ENCODE results near the gene GPI. TPM values are rescaled to one million over a fixed set of nuclear protein-coding genes. Genes with fewer than 3 reads are reported as not detected.
"Not testable (repeated sequence)": the region's sequence is repeated elsewhere in the genome, so short reads cannot be mapped to it uniquely, and the experiment has no call there.

The GPI gene
- total RNA-seq, 1 donor from 2014 or later: 192 TPM

DNA sequence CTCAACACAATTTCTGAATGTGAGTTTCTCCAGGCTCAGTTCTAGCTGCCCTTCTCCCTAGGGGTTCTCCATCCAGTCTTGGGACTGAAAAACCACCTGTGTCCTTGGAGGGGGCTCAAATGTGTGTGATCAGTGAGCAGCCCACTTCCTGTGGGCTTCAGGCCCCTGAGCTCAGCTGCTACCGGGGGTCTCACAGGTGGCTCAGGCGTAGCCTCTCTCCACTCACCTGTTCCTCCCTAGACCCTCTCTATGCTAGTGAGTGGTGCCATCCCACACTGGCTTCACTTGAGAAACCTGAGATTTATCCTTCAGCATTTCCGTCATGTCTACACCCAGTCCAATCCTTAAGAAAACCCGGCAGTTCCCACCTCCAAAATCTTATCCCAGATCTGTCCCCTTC lies 39.8 kb upstream of the GPI start:
- no peak for TF ChIP-seq CTCF (IDR thresholded peaks at IDR 0.05)
- Mint-ChIP-seq H3K4me3 (ENCODE audit: unreplicated experiment) (no peak overlapping the region), H3K4me1 (ENCODE audit: unreplicated experiment) (peaks cover 10% of the 10 kb centered on the region), H3K9me3 (ENCODE audit: unreplicated experiment) (no peaks in the 10 kb centered on the region), H3K36me3 (ENCODE audit: unreplicated experiment) (peaks cover 42% of the 10 kb centered on the region), H3K27me3 (ENCODE audit: unreplicated experiment) (no peaks in the 10 kb centered on the region), H3K27ac (ENCODE audit: unreplicated experiment) (no peak overlapping the region)
- no peak for DNase-seq (ENCODE audit: extremely low spot score, unreplicated experiment)

DNA sequence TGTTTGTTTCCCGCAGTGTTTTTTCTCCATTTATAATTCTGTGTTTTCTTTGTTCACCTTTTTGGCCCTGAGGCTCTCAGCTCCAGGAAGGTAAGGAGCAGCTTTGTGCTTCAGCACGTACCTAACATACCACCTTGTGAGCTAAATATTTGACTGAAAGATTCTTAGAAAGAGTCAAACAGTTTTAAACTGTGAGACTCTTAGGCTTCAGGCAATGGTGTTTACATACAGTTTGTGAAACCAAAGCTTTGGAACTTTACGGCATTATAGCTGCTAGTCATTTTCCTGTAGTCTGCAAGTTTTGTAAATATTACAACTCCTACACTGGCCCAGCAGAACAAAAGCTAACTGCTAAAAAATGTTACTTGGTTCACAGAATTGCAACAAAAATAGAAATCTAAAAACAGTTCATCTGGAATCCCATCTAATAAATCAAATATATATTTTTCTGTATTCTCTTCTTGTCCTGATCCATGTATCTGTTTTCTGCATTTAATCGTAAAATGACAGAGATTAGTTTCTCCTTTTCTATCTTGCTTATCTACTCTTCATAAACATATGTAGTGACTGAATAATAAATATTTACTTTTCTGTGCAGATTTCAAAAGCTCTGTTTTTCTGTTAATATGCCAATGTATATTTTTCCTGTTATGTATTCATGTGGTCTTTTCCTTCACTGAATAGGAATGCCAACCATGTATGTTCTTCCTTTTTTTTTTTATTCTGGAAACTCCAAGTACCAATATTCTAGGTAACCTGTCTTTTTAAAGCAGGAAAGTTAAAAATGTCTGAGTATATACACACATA lies 38.8 kb upstream of the GPI start:
- H3K36me3 Mint-ChIP-seq (ENCODE audit: unreplicated experiment): peaks cover 41% of the 10 kb centered on the region
- H3K9me3 Mint-ChIP-seq (ENCODE audit: unreplicated experiment): no peaks in the 10 kb centered on the region
- DNase-seq (ENCODE audit: extremely low spot score, unreplicated experiment): no peak
- no peak overlapping the region for H3K4me3 Mint-ChIP-seq (ENCODE audit: unreplicated experiment)
- H3K27ac Mint-ChIP-seq (ENCODE audit: unreplicated experiment): peak overlapping the region; percentile 63
- TF ChIP-seq CTCF (IDR thresholded peaks at IDR 0.05): no peak
- H3K4me1 Mint-ChIP-seq (ENCODE audit: unreplicated experiment): peaks cover 10% of the 10 kb centered on the region
- H3K27me3 Mint-ChIP-seq (ENCODE audit: unreplicated experiment): no peaks in the 10 kb centered on the region

DNA sequence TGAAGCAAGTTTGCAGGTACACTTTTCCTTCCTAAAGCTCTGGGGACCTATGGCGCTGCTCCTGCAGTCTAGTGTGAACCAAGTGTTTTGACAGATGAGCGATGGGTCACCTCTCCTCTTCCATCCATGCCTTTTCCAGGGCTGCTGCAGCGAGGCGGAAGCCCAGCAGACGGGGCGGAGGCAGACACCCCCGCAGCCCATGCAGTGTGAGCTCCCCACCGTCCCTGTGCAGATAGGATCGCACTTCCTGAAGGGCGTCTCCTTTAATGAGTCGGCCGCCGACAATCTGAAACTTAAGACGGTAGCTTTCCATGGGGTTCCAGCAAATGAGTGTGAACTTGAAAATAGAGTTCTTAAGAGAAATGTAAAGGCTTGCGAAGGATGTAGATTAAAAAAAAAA lies 37.1 kb upstream of the GPI start:
- Mint-ChIP-seq H3K4me3 (ENCODE audit: unreplicated experiment) (no peak overlapping the region), H3K27me3 (ENCODE audit: unreplicated experiment) (no peaks in the 10 kb centered on the region), H3K9me3 (ENCODE audit: unreplicated experiment) (no peaks in the 10 kb centered on the region), H3K4me1 (ENCODE audit: unreplicated experiment) (peaks cover 10% of the 10 kb centered on the region), H3K36me3 (ENCODE audit: unreplicated experiment) (peaks cover 55% of the 10 kb centered on the region), H3K27ac (ENCODE audit: unreplicated experiment) (no peak overlapping the region)
- no peak for DNase-seq (ENCODE audit: extremely low spot score, unreplicated experiment)
- no peak for TF ChIP-seq CTCF (IDR thresholded peaks at IDR 0.05)

GRCh38 chr19:34328982-34329381 lies 36.0 kb upstream of the GPI start:
- no peak for DNase-seq (ENCODE audit: extremely low spot score, unreplicated experiment)
- no peaks in the 10 kb centered on the region for H3K9me3 Mint-ChIP-seq (ENCODE audit: unreplicated experiment)
- TF ChIP-seq CTCF (IDR thresholded peaks at IDR 0.05): no peak
- no peaks in the 10 kb centered on the region for H3K27me3 Mint-ChIP-seq (ENCODE audit: unreplicated experiment)
- H3K27ac Mint-ChIP-seq (ENCODE audit: unreplicated experiment): no peak overlapping the region
- peaks cover 10% of the 10 kb centered on the region for H3K4me1 Mint-ChIP-seq (ENCODE audit: unreplicated experiment)
- H3K36me3 Mint-ChIP-seq (ENCODE audit: unreplicated experiment): peaks cover 55% of the 10 kb centered on the region
- H3K4me3 Mint-ChIP-seq (ENCODE audit: unreplicated experiment): no peak overlapping the region

- H3K9me3 Mint-ChIP-seq (ENCODE audit: unreplicated experiment): no peaks in the 10 kb centered on the region
- H3K4me1 Mint-ChIP-seq (ENCODE audit: unreplicated experiment): peaks cover 10% of the 10 kb centered on the region
- no peak overlapping the region for H3K27ac Mint-ChIP-seq (ENCODE audit: unreplicated experiment)
- DNase-seq (ENCODE audit: extremely low spot score, unreplicated experiment): no peak
- peaks cover 48% of the 10 kb centered on the region for H3K36me3 Mint-ChIP-seq (ENCODE audit: unreplicated experiment)
- no peak overlapping the region for H3K4me3 Mint-ChIP-seq (ENCODE audit: unreplicated experiment)
- no peak for TF ChIP-seq CTCF (IDR thresholded peaks at IDR 0.05)
- H3K27me3 Mint-ChIP-seq (ENCODE audit: unreplicated experiment): no peaks in the 10 kb centered on the region
Measured at GRCh38 chr19:34330116-34330515, 34.9 kb upstream of the GPI start.

- not testable (repeated sequence) for H3K27ac Mint-ChIP-seq (ENCODE audit: unreplicated experiment); H3K27me3 Mint-ChIP-seq (ENCODE audit: unreplicated experiment); DNase-seq (ENCODE audit: extremely low spot score, unreplicated experiment); H3K9me3 Mint-ChIP-seq (ENCODE audit: unreplicated experiment); H3K4me3 Mint-ChIP-seq (ENCODE audit: unreplicated experiment)
- H3K36me3 Mint-ChIP-seq (ENCODE audit: unreplicated experiment): peaks cover 43% of the 10 kb centered on the region
- H3K4me1 Mint-ChIP-seq (ENCODE audit: unreplicated experiment): peaks cover 10% of the 10 kb centered on the region
Measured at GRCh38 chr19:34330596-34330995, 34.4 kb upstream of the GPI start.

- H3K9me3 Mint-ChIP-seq (ENCODE audit: unreplicated experiment); H3K4me3 Mint-ChIP-seq (ENCODE audit: unreplicated experiment); H3K4me1 Mint-ChIP-seq (ENCODE audit: unreplicated experiment); H3K27me3 Mint-ChIP-seq (ENCODE audit: unreplicated experiment); H3K27ac Mint-ChIP-seq (ENCODE audit: unreplicated experiment); DNase-seq (ENCODE audit: extremely low spot score, unreplicated experiment): not testable (repeated sequence)
- H3K36me3 Mint-ChIP-seq (ENCODE audit: unreplicated experiment): peaks cover 36% of the 10 kb centered on the region
Measured at GRCh38 chr19:34331596-34331995, 33.4 kb upstream of the GPI start.
